Naive B cell (primary cell): Measurements from ENCODE around the gene INAVA. TPM values are rescaled to one million over a fixed set of nuclear protein-coding genes. Genes with fewer than 3 reads are reported as not detected.
A peak's percentile ranks its signal among the peaks of the same experiment; 100 is the strongest.

Experiments
- ATAC-seq, 2 donors: fragments of 150-1000 bp; cut with Tn5 transposase; 2 replicates each; pipeline ENCODE4 v1.10.0; 2021; ENCODE audit warnings: low read depth in 2 of 2, mild to moderate bottlenecking in 2 of 2, moderate library complexity in 2 of 2
- DNase-seq: peaks from one replicate; pipeline ENCODE4 v3.0.0; 2022
- H3K27ac Mint-ChIP-seq, 6 donors: one replicate each; pipeline ENCODE4 v1.8.0; 2020 to 2022; ENCODE audit warnings: mild to moderate bottlenecking in 6 of 6, mixed read lengths in 6 of 6, moderate library complexity in 5 of 6, inconsistent platforms in 2 of 6
- H3K27me3 Mint-ChIP-seq, 3 donors: one replicate each; pipeline ENCODE4 v1.8.0; 2021 to 2022; ENCODE audit warnings: mixed read lengths in 3 of 3, mild to moderate bottlenecking in 1 of 3
- H3K36me3 Mint-ChIP-seq, 2 donors: one replicate each; pipeline ENCODE4 v1.8.0; 2020 to 2022; ENCODE audit warnings: mixed read lengths in 2 of 2, inconsistent platforms in 1 of 2, mild to moderate bottlenecking in 1 of 2
- H3K4me1 Mint-ChIP-seq, 3 donors: one replicate each; pipeline ENCODE4 v1.8.0; 2020 to 2022; ENCODE audit warnings: mixed read lengths in 3 of 3, inconsistent platforms in 1 of 3, mild to moderate bottlenecking in 1 of 3, moderate library complexity in 1 of 3
- H3K4me3 Mint-ChIP-seq, 8 donors: one replicate each; pipeline ENCODE4 v1.8.0; 2020 to 2022; ENCODE audit warnings: mild to moderate bottlenecking in 8 of 8, mixed read lengths in 8 of 8, moderate library complexity in 8 of 8, inconsistent platforms in 2 of 8
- H3K9me3 Mint-ChIP-seq, 7 donors: one replicate each; pipeline ENCODE4 v1.8.0; 2020 to 2022; ENCODE audit warnings: mixed read lengths in 7 of 7, mild to moderate bottlenecking in 5 of 7, inconsistent platforms in 2 of 7, moderate library complexity in 1 of 7
- polyA plus RNA-seq, 6 donors: library from polyadenylated mRNA; unstranded; fragments of 300-500 nt; fragmentation: Illumina TruSeq; gene quantifications; one replicate each; pipeline ENCODE4 v1.2.3, GENCODE V29; 2021; ENCODE audit warnings: low read depth in 6 of 6

Gene INAVA
- polyA plus RNA-seq, result not detected

DNA sequence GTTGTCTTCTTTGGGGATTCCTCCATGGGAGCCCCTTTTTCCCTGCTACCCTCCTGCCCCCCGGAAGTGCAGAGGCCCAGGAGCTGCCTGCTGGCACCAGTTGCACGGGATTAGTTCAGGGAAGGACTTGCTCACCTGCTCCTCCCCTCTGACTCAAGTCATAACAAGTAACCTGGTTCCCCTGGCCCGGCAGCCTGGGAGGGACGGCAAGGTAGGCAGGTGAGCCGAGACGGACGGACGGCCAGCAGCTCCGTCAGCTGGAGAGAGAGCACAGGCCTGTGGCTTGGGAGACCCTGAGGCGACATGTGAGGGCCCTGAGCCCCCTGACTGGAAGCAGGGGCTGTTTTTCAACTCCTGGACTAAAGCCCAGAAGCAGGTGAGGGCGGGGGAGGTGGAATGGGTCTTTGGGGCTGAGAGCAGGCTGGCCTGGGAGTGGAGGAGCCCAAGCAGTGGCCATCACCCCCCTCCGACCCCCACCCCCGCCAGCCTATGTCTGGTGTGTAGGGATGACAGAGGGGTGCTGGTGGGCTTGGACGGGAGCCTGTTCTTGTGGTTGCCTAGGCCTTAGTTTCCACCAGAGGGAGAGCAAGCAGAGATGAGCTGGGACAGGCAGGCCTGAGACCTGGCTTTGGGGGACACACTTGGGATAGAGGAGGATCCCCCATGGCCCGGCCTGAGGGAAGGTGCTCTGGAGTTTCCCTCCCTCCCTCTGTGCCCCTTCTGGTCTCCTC is at the start of gene INAVA:
INAVA (plus strand) TSS at position 189 of the 731 bp plus-strand sequence. CDS start 3,501 bp downstream, outside the sequence.
- Mint-ChIP-seq H3K27me3 (peaks cover 34 to 63% (median 61%) of the 10 kb centered on the region in 3 donors), H3K27ac (no peak within 1 kb of the TSS), H3K4me1 (peaks cover 15 to 26% (median 21%) of the 10 kb centered on the region in 3 donors), H3K4me3 (peak within 1 kb of the TSS in 1 of 8 donors; percentile 6), H3K9me3 (no peaks in the 10 kb centered on the region), H3K36me3 (no peaks in the 10 kb centered on the region)
- ATAC-seq (no peak), DNase-seq (no peak)

DNA sequence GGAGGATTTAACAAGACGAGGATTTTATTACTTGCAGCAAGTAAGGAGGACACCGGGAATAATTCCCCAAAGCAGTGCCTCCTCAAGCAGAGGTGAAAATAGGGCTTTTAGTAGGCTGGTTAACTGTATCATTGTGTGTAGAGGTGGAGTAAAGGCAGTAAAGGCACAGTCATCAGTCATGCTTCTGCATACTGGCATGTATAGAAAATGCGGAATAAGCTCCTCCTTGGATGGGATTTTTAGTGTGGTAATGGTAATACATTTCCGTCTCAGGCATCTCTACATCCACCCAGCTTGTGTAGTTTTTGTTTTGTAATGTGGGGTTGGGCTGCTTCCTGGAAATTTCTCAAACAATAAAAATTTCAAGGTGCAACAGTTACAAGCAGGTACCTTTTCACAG is 49.3 kb upstream of the INAVA start:
- Mint-ChIP-seq H3K4me1 (no peaks in the 10 kb centered on the region), H3K36me3 (no peaks in the 10 kb centered on the region), H3K27me3 (peaks cover 6 to 14% (median 11%) of the 10 kb centered on the region in 3 donors), H3K9me3 (no peaks in the 10 kb centered on the region), H3K4me3 (no peak overlapping the region), H3K27ac (no peak overlapping the region)
- ATAC-seq (no peak), DNase-seq (no peak)

DNA sequence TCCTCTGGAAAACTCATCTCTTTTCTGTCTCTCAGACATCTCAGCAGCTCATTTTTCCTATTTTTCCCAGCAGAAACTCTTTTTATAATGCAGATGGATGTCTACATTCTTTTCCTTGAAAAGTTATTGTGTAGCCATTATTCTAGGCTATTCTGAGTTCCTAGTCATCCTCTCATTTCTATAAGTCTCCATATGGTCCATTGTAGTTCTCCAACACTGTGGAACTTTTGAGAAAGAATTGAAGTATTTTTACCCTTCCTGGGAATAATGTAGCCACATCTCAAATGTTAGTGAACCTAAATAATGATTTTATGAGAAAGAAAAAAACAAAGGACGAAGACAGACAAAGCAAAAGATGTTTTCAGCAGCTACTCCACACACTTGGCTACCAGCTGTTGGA is 48.3 kb upstream of the INAVA start:
- Mint-ChIP-seq H3K27me3 (peaks cover 6 to 14% (median 11%) of the 10 kb centered on the region in 3 donors), H3K27ac (no peak overlapping the region), H3K36me3 (no peaks in the 10 kb centered on the region), H3K9me3 (no peaks in the 10 kb centered on the region), H3K4me3 (no peak overlapping the region), H3K4me1 (no peaks in the 10 kb centered on the region)
- DNase-seq, result no peak
- ATAC-seq, result no peak

DNA sequence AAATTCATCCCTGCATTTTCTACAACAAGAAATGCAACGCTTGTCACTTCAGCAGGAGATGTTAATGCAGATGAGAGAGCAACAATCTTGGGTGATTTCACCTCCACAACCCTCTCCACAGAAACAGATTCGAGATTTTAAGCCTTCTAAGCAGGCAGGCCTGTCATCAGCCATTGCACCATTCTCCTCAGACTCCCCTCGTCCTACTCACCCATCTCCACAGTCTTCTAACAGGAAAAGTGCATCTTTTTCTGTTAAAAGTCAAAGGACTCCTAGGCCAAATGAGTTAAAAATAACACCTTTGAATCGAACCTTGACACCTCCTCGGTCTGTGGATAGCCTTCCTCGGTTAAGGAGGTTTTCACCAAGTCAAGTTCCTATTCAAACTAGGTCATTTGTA is 45.3 kb upstream of the INAVA start:
- no peak for ATAC-seq
- Mint-ChIP-seq H3K4me1 (no peaks in the 10 kb centered on the region), H3K9me3 (no peaks in the 10 kb centered on the region), H3K27ac (no peak overlapping the region), H3K27me3 (peaks cover 11 to 18% (median 11%) of the 10 kb centered on the region in 3 donors), H3K4me3 (no peak overlapping the region), H3K36me3 (no peaks in the 10 kb centered on the region)
- DNase-seq, result no peak

- Mint-ChIP-seq H3K4me1 (no peaks in the 10 kb centered on the region), H3K27me3 (peaks cover 11 to 18% (median 11%) of the 10 kb centered on the region in 3 donors), H3K4me3 (no peak overlapping the region), H3K9me3 (no peaks in the 10 kb centered on the region), H3K36me3 (no peaks in the 10 kb centered on the region), H3K27ac (no peak overlapping the region)
- DNase-seq (no peak), ATAC-seq (no peak)
Observed at GRCh38 chr1:200850554-200850953, 44.1 kb upstream of the INAVA start.

GRCh38 chr1:200856716-200857357 is 37.9 kb upstream of the INAVA start:
- Mint-ChIP-seq H3K9me3 (no peaks in the 10 kb centered on the region), H3K4me3 (no peak overlapping the region), H3K4me1 (no peaks in the 10 kb centered on the region), H3K27me3 (peaks cover 0 to 5% (median 5%) of the 10 kb centered on the region in 3 donors), H3K27ac (no peak overlapping the region), H3K36me3 (no peaks in the 10 kb centered on the region)
- no peak for DNase-seq
- no peak for ATAC-seq

DNA sequence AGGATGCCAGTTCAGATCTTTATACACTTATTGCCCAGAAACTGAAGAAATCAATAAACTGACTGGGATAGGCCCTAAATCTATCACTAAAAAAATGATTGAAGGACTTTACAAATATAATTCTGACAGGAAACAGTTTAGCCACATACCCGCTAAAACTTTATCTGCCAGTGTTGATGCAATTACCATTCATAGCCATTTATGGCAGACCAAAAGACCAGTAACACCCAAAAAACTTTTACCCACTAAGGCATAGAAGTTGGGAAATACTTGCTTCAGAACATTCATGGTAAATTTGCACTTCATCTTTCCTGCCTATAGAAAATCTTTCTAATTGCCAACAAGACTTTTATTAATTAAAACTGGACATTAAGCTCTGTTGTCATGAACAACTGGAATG is 36.9 kb upstream of the INAVA start:
- ATAC-seq (no peak), DNase-seq (no peak)
- no peaks in the 10 kb centered on the region for H3K36me3 Mint-ChIP-seq
- no peak overlapping the region for H3K4me3 Mint-ChIP-seq
- peaks cover 0 to 5% (median 0%) of the 10 kb centered on the region in 3 donors for H3K27me3 Mint-ChIP-seq
- H3K4me1 Mint-ChIP-seq, result no peaks in the 10 kb centered on the region
- H3K27ac Mint-ChIP-seq, result peak overlapping the region in 1 of 6 donors; percentile 33
- H3K9me3 Mint-ChIP-seq, result no peaks in the 10 kb centered on the region

- Mint-ChIP-seq H3K9me3 (no peaks in the 10 kb centered on the region), H3K27me3 (peaks cover 0 to 9% (median 2%) of the 10 kb centered on the region in 3 donors), H3K4me3 (no peak overlapping the region), H3K36me3 (no peaks in the 10 kb centered on the region), H3K4me1 (peaks cover 0 to 3% (median 0%) of the 10 kb centered on the region in 3 donors), H3K27ac (peak overlapping the region in 3 of 6 donors; percentile 11 to 61 (median 51))
- DNase-seq (no peak), ATAC-seq (peak; percentile 50 to 83)
Observed at GRCh38 chr1:200861937-200862647, 32.6 kb upstream of the INAVA start.

GRCh38 chr1:200862713-200863415 is 31.8 kb upstream of the INAVA start:
- Mint-ChIP-seq H3K36me3 (no peaks in the 10 kb centered on the region), H3K27me3 (peaks cover 0 to 9% (median 6%) of the 10 kb centered on the region in 3 donors), H3K4me3 (no peak overlapping the region), H3K9me3 (no peaks in the 10 kb centered on the region), H3K27ac (peak overlapping the region in 2 of 6 donors; percentile 27 to 61), H3K4me1 (peaks cover 0 to 3% (median 0%) of the 10 kb centered on the region in 3 donors)
- DNase-seq, result no peak
- ATAC-seq, result peak in 1 of 2 donors; percentile 48

DNA sequence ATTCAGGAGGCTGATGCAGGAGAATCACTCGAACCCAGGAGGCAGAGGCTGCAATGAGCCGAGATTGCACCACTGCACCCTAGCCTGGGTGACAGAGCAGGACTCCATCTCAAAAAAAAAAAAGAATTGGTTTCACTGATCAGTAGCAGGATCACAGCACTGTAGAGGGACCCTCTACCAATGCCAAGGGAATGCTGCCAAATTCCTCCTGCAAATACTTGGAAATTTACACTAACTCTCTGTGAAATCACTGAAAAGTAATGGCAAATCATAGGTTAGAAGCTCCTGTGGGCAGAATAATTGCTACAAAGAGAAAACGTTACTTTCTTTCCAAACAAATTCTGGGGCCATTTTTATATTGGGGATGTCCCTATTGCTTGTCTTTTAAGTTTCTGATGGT is 28.6 kb upstream of the INAVA start:
- no peak for ATAC-seq
- DNase-seq, result no peak
- Mint-ChIP-seq H3K27me3 (peaks cover 4 to 14% (median 14%) of the 10 kb centered on the region in 3 donors), H3K9me3 (no peaks in the 10 kb centered on the region), H3K27ac (no peak overlapping the region), H3K4me3 (no peak overlapping the region), H3K36me3 (no peaks in the 10 kb centered on the region), H3K4me1 (peaks cover 0 to 14% (median 13%) of the 10 kb centered on the region in 3 donors)

- no peak overlapping the region for H3K27ac Mint-ChIP-seq
- no peaks in the 10 kb centered on the region for H3K36me3 Mint-ChIP-seq
- no peak overlapping the region for H3K4me3 Mint-ChIP-seq
- H3K27me3 Mint-ChIP-seq, result peaks cover 8 to 18% (median 18%) of the 10 kb centered on the region in 3 donors
- ATAC-seq, result no peak
- no peaks in the 10 kb centered on the region for H3K9me3 Mint-ChIP-seq
- peaks cover 0 to 18% (median 17%) of the 10 kb centered on the region in 3 donors for H3K4me1 Mint-ChIP-seq
- DNase-seq, result no peak
Observed at GRCh38 chr1:200866521-200866920, 28.2 kb upstream of the INAVA start.

DNA sequence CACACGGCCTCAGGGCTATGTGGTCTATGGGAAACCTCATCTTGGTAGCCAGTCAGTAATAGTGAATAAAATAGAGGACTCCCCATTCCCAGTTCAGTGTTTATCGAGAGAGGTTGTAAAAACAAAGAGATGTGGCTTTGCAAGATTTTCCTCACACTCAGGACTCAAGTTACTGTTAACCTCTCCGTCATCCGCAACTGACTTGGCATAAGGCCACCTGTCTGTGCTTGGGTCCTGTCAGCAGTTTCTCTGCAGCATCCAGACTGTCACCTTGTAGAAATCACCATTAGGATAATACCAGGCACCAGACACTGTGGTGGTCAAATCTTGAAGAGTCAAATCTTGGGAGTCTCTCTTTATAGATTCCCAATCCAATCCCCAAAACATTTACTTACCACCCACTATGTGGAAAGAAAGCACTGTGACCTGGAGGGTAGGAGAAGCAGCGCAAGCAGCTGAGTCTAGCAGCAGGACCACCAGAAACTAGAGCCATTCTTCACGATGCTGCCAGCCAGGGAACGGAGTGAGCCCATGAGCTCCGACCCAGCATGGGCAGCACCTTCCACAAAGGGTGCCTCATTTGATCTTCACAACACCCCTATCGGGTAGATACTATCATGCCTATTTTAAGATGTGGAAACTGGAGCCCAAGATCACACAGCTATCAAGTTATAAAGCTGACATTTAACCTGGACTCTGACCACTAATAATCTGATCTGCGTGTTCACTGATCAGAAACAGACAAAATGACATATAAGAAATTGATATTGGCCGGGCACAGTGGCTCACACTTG is 27.5 kb upstream of the INAVA start:
- Mint-ChIP-seq H3K27me3 (peaks cover 13 to 24% (median 22%) of the 10 kb centered on the region in 3 donors), H3K4me3 (no peak overlapping the region), H3K9me3 (no peaks in the 10 kb centered on the region), H3K4me1 (peaks cover 0 to 21% (median 18%) of the 10 kb centered on the region in 3 donors), H3K27ac (no peak overlapping the region), H3K36me3 (no peaks in the 10 kb centered on the region)
- ATAC-seq (no peak), DNase-seq (no peak)
